Endodermal cell (in vitro differentiated cells): ENCODE data around the gene TLL1. TPM values are rescaled to one million over a fixed set of nuclear protein-coding genes. Genes with fewer than 3 reads are reported as not detected.

Experiments used
- DNase-seq: peaks from one replicate; pipeline ENCODE4 v3.0.0-alpha.2; 2017
- H3K27ac ChIP-seq: 2 replicates; pipeline ENCODE4 v1.5.1; 2013; ENCODE audit warnings: mild to moderate bottlenecking, low read depth, low read length, moderate library complexity
- H3K27me3 ChIP-seq: 2 replicates; pipeline ENCODE4 v1.6.1; 2013; ENCODE audit warnings: mild to moderate bottlenecking, low read length, moderate library complexity; ENCODE audit not compliant: insufficient read depth, control insufficient read depth, poor library complexity, severe bottlenecking
- H3K36me3 ChIP-seq: 2 replicates; pipeline ENCODE4 v1.7.0; 2013; ENCODE audit warnings: mild to moderate bottlenecking, low read length, moderate library complexity; ENCODE audit not compliant: control insufficient read depth, insufficient read depth
- H3K4me1 ChIP-seq: one replicate; pipeline ENCODE4 v1.7.0; 2013; ENCODE audit warnings: low read length; ENCODE audit not compliant: control insufficient read depth, insufficient read depth
- H3K4me3 ChIP-seq: 2 replicates; pipeline ENCODE4 v1.5.1; 2013; ENCODE audit warnings: mild to moderate bottlenecking, low read length, moderate library complexity
- H3K9ac ChIP-seq: 2 replicates; pipeline ENCODE4 v1.6.1; 2013; ENCODE audit warnings: mild to moderate bottlenecking, low read length, moderate library complexity; ENCODE audit not compliant: poor library complexity, severe bottlenecking; ENCODE audit errors: extremely low read depth
- H3K9me3 ChIP-seq: 2 replicates; pipeline ENCODE4 v1.6.1; 2013; ENCODE audit warnings: mild to moderate bottlenecking, low read length, moderate library complexity; ENCODE audit not compliant: control insufficient read depth
- H3K27ac Mint-ChIP-seq: 2 replicates; pipeline ENCODE4 v1.8.0; 2020; ENCODE audit warnings: mixed read lengths
- H3K27me3 Mint-ChIP-seq: 2 replicates; pipeline ENCODE4 v1.8.0; 2021; ENCODE audit warnings: mild to moderate bottlenecking, mixed read lengths; ENCODE audit not compliant: insufficient read depth
- H3K36me3 Mint-ChIP-seq: 2 replicates; pipeline ENCODE4 v1.8.0; 2020; ENCODE audit warnings: low read depth, mixed read lengths
- H3K4me1 Mint-ChIP-seq: 2 replicates; pipeline ENCODE4 v1.8.0; 2020; ENCODE audit warnings: mixed read lengths
- H3K4me3 Mint-ChIP-seq: 2 replicates; pipeline ENCODE4 v1.8.0; 2020; ENCODE audit warnings: mild to moderate bottlenecking, moderate library complexity, mixed read lengths
- H3K9me3 Mint-ChIP-seq: 2 replicates; pipeline ENCODE4 v1.8.0; 2020; ENCODE audit warnings: mild to moderate bottlenecking, mixed read lengths
- CTCF ChIP-seq: fragments of 200-600 bp; sonication (generic); conservative IDR thresholded peaks from 2 replicates; pipeline ENCODE4 v1.5.0; 2021; ENCODE audit warnings: antibody characterized with exemption, mild to moderate bottlenecking
- WGBS, 2 experiments: methylation state at CpG; one replicate each; pipeline versions ENCODE4 v1.1.5 to v1.1.7; 2013; ENCODE audit warnings: missing lambda C conversion rate in 2 of 2, mixed read lengths in 1 of 2; ENCODE audit not compliant: insufficient coverage in 1 of 2, insufficient read length in 1 of 2; 5-methylcytosine and 5-hydroxymethylcytosine counted together
- total RNA-seq, 2 donors: library from RNA; stranded (reverse); fragmentation: NEBNext Ultra II Directional in 1 of 2; extraction: Animal tissue kit (Norgen Biotek cat#: 25700) in 1 of 2; gene quantifications; 2 replicates in 1 of 2; 3 replicates in 1 of 2; pipeline ENCODE4 v1.2.1, GENCODE V29; 2021

The TLL1 gene
- total RNA-seq, 2 donors from 2014 or later, result 0.18 to 3.8 TPM

GRCh38 chr4:166034965-166035364, 161.9 kb downstream of the TLL1 start:
- Histone ChIP-seq H3K9ac (no peak overlapping the region), H3K27me3 (no peaks in the 10 kb centered on the region), H3K9me3 (no peaks in the 10 kb centered on the region), H3K4me1 (no peaks in the 10 kb centered on the region), H3K4me3 (no peak overlapping the region), H3K36me3 (no peaks in the 10 kb centered on the region), H3K27ac (no peak overlapping the region)
- DNase-seq, result no peak
- Mint-ChIP-seq H3K27me3 (no peaks in the 10 kb centered on the region), H3K4me3 (no peak overlapping the region), H3K36me3 (no peaks in the 10 kb centered on the region), H3K4me1 (no peaks in the 10 kb centered on the region), H3K27ac (no peak overlapping the region), H3K9me3 (no peaks in the 10 kb centered on the region)
- TF ChIP-seq CTCF, result no peak
- 95 to 100% methylated on average over 1 to 2 of the region's 2 CpGs for WGBS, 2 experiments

DNA sequence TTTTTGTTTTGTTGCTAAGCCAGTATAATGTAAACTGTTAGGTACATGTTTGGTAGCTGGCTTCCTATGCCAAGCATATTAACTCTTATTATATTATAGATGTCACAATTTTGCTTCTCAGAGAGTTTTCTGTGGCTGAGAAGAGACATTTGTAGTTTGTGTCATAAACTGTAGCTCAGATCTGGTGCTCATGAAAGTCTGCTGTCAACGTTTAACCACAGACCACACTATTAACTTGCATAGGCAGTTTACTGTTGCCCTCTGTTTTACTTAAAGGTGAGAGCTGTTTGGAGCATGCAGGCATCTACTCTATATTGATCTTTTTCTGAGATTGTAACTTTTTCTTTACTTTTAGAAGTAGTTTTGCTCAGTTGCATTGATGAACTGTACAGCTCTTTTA, 166.8 kb downstream of the TLL1 start:
- DNase-seq, result no peak
- TF ChIP-seq CTCF, result no peak
- Mint-ChIP-seq H3K4me1 (peaks cover 4% of the 10 kb centered on the region), H3K36me3 (no peaks in the 10 kb centered on the region), H3K9me3 (no peaks in the 10 kb centered on the region), H3K4me3 (no peak overlapping the region), H3K27ac (no peak overlapping the region), H3K27me3 (no peaks in the 10 kb centered on the region)
- H3K36me3 ChIP-seq, result no peaks in the 10 kb centered on the region
- 79% methylated on average over 1 of the region's 1 CpG; no CpG with 5 or more reads in 1 of the 2 experiments for WGBS, 2 experiments
- H3K4me1 ChIP-seq, result no peaks in the 10 kb centered on the region
- no peaks in the 10 kb centered on the region for H3K9me3 ChIP-seq
- no peaks in the 10 kb centered on the region for H3K27me3 ChIP-seq
- no peak overlapping the region for H3K27ac ChIP-seq
- no peak overlapping the region for H3K9ac ChIP-seq
- no peak overlapping the region for H3K4me3 ChIP-seq

DNA sequence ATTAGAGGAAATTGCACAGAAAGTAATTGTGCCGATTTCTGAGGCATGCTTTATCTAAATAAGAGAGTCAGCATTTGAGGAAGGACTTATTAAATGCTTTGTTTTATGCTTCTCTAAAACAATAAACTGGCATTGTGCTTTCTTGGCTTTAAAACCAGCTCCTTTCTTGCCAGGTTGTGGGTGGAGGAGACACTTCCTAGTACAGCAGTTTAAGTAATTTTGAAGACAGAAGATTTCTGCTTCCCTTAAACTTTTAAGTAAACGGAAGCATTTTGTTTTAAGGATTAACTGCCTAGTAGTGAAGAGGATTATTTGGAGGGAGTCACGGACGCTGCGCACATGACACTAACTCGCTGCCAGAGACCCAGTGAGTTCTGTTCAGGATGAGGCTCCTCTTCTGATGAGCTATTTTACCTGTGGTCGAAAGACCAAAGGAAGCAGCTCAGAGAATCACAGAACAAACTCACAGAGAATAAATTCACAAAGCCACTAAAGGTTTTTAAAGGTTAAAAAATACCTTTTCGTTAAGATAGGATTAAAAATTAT, 169.5 kb downstream of the TLL1 start:
- Histone ChIP-seq H3K4me3 (no peak overlapping the region), H3K27ac (no peak overlapping the region), H3K36me3 (no peaks in the 10 kb centered on the region), H3K27me3 (no peaks in the 10 kb centered on the region), H3K9ac (no peak overlapping the region), H3K9me3 (no peaks in the 10 kb centered on the region), H3K4me1 (no peaks in the 10 kb centered on the region)
- Mint-ChIP-seq H3K4me3 (no peak overlapping the region), H3K4me1 (peaks cover 4% of the 10 kb centered on the region), H3K36me3 (no peaks in the 10 kb centered on the region), H3K27me3 (no peaks in the 10 kb centered on the region), H3K27ac (no peak overlapping the region), H3K9me3 (no peaks in the 10 kb centered on the region)
- DNase-seq, result no peak
- WGBS, 2 experiments, result 92 to 94% methylated on average over 5 to 7 of the region's 8 CpGs
- TF ChIP-seq CTCF, result no peak
